Stimulated activated CD8-positive, alpha-beta memory T cell treated with anti-CD3 and anti-CD28 coated beads, Interleukin-2, amount 100 ng/mL, for 48 hours (primary cell): ENCODE results near the gene ZNF653.
"Not testable (repeated sequence)": the region's sequence is repeated elsewhere in the genome, so short reads cannot be mapped to it uniquely, and the experiment has no call there.

Experiments
- DNase-seq, 2 donors: peaks; one replicate each; pipeline ENCODE4 v3.0.0-alpha.2; 2020; ENCODE audit warnings: low read depth in 2 of 2

ZNF653 gene

GRCh38 chr19:11456659-11457058 lies 49.0 kb downstream of the ZNF653 start:
- DNase-seq = no peak

GRCh38 chr19:11455233-11455554 lies 50.4 kb downstream of the ZNF653 start:
- not testable (repeated sequence) for DNase-seq

- DNase-seq = no peak
Measured at GRCh38 chr19:11453468-11454341, 51.9 kb downstream of the ZNF653 start.

- no peak for DNase-seq
Measured at GRCh38 chr19:11452620-11453310, 52.9 kb downstream of the ZNF653 start.

- DNase-seq = no peak
Measured at GRCh38 chr19:11451871-11452619, 53.6 kb downstream of the ZNF653 start.

GRCh38 chr19:11451327-11451870 lies 54.2 kb downstream of the ZNF653 start:
- DNase-seq = no peak

GRCh38 chr19:11450570-11451326 lies 54.9 kb downstream of the ZNF653 start:
- DNase-seq = no peak

- DNase-seq = no peak
Measured at GRCh38 chr19:11448923-11449554, 56.6 kb downstream of the ZNF653 start.

- DNase-seq = no peak
Measured at GRCh38 chr19:11448410-11448809, 57.2 kb downstream of the ZNF653 start.

- no peak for DNase-seq
Measured at GRCh38 chr19:11447347-11448262, 58.0 kb downstream of the ZNF653 start.

GRCh38 chr19:11446652-11447301 lies 58.9 kb downstream of the ZNF653 start:
- DNase-seq = peak in 1 of 2 donors; percentile 33

GRCh38 chr19:11446271-11446651 lies 59.4 kb downstream of the ZNF653 start:
- no peak for DNase-seq

GRCh38 chr19:11445141-11445540 lies 60.5 kb downstream of the ZNF653 start:
- DNase-seq = no peak

GRCh38 chr19:11444059-11444458 lies 61.6 kb downstream of the ZNF653 start:
- DNase-seq = no peak

- DNase-seq = no peak
Measured at GRCh38 chr19:11437955-11438354, 67.7 kb downstream of the ZNF653 start.

- DNase-seq = no peak
Measured at GRCh38 chr19:11435833-11436313, 69.8 kb downstream of the ZNF653 start.

- DNase-seq = peak; percentile 95 to 99
Measured at GRCh38 chr19:11435057-11435832, 70.4 kb downstream of the ZNF653 start, which contains the start of the genes ODAD3 and PRKCSH. TSS of gene ODAD3 (minus strand) at chr19:11435121. CDS start at chr19:11435016, 105 bp downstream. TSS of gene PRKCSH (plus strand) at chr19:11435635. CDS start at chr19:11436118, 483 bp downstream.

- DNase-seq = no peak
Measured at GRCh38 chr19:11434703-11435056, 71.0 kb downstream of the ZNF653 start.
